ENCODE measurements around the gene FNDC4.
A peak's percentile ranks its signal among the peaks of the same experiment; 100 is the strongest.

The FNDC4 gene

GRCh38 chr2:27494284-27494943 lies 586 bp downstream of the FNDC4 start:
- DNase-seq (ENCODE audit: low spot score), result no peak

- no peak for DNase-seq (ENCODE audit: low spot score)
Observed at GRCh38 chr2:27493948-27494283, 1.1 kb downstream of the FNDC4 start.

GRCh38 chr2:27492557-27492956 lies 2.4 kb downstream of the FNDC4 start:
- no peak for DNase-seq (ENCODE audit: low spot score)

GRCh38 chr2:27489498-27490397 lies 5.3 kb downstream of the FNDC4 start, which contains the start of gene IFT172:
Gene IFT172 (minus strand): TSS chr2:27489743. CDS start chr2:27489653, 90 bp downstream.
- peak; percentile 98 for DNase-seq (ENCODE audit: low spot score)

GRCh38 chr2:27489118-27489497 lies 5.9 kb downstream of the FNDC4 start:
- DNase-seq (ENCODE audit: low spot score), result no peak

GRCh38 chr2:27485496-27485895 lies 9.5 kb downstream of the FNDC4 start:
- peak; percentile 52 for DNase-seq (ENCODE audit: low spot score)

GRCh38 chr2:27471961-27472360 lies 23.0 kb downstream of the FNDC4 start:
- DNase-seq (ENCODE audit: low spot score), result no peak

- DNase-seq (ENCODE audit: low spot score), result no peak
Observed at GRCh38 chr2:27464443-27464842, 30.6 kb downstream of the FNDC4 start.

- DNase-seq (ENCODE audit: low spot score), result no peak
Observed at GRCh38 chr2:27461118-27461517, 33.9 kb downstream of the FNDC4 start.

GRCh38 chr2:27453968-27454367 lies 41.0 kb downstream of the FNDC4 start:
- no peak for DNase-seq (ENCODE audit: low spot score)

- no peak for DNase-seq (ENCODE audit: low spot score)
Observed at GRCh38 chr2:27451095-27451494, 43.9 kb downstream of the FNDC4 start.

GRCh38 chr2:27448381-27448780 lies 46.6 kb downstream of the FNDC4 start:
- DNase-seq (ENCODE audit: low spot score), result no peak

GRCh38 chr2:27446057-27446456 lies 48.9 kb downstream of the FNDC4 start:
- no peak for DNase-seq (ENCODE audit: low spot score)

- DNase-seq (ENCODE audit: low spot score), result no peak
Observed at GRCh38 chr2:27445615-27446014, 49.4 kb downstream of the FNDC4 start.

- no peak for DNase-seq (ENCODE audit: low spot score)
Observed at GRCh38 chr2:27445155-27445554, 49.8 kb downstream of the FNDC4 start.

GRCh38 chr2:27442920-27443282 lies 52.1 kb downstream of the FNDC4 start:
- DNase-seq (ENCODE audit: low spot score), result no peak

- DNase-seq (ENCODE audit: low spot score), result no peak
Observed at GRCh38 chr2:27441958-27442919, 52.8 kb downstream of the FNDC4 start, which contains the start of gene KRTCAP3. Gene KRTCAP3 (plus strand): TSS chr2:27442381. CDS start chr2:27442413, 32 bp downstream.
